GM21786 (cell line): Measurements from ENCODE around the gene RORB.
"Not testable (repeated sequence)": the region's sequence is repeated elsewhere in the genome, so short reads cannot be mapped to it uniquely, and the experiment has no call there.

Source experiments
- ATAC-seq: cut with Tn5 transposase; IDR thresholded peaks from one replicate; pipeline ENCODE4 v1.9.1; 2021; ENCODE audit not compliant: unreplicated experiment

Gene RORB

DNA sequence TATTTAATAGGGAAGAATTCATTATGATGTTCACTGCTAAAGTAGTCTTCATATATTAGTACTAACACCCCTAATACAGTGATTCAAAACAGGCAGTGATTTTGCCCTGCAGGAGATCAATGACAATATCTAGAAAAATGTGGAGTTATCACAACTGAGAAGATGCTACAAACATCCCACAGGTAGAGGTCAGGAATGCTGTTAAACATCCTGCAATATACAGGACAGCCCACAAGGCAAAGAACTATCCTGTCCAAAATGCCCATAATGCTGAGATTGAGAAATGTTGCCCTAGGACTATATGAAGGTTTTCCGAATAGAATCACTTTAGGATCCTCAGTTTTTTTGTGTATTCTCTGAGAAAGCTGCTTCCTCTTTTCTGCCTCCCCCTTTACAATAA is 15.3 kb downstream of the RORB start:
- no peak for ATAC-seq

GRCh38 chr9:74513221-74513620 is 16.1 kb downstream of the RORB start:
- ATAC-seq = no peak

- no peak for ATAC-seq
These were observed 20.1 kb downstream of the RORB start for GRCh38 chr9:74517188-74517587.

- no peak for ATAC-seq
These were observed 22.3 kb downstream of the RORB start for GRCh38 chr9:74519419-74519818.

- no peak for ATAC-seq
These were observed 23.9 kb downstream of the RORB start for GRCh38 chr9:74521009-74521408.

DNA sequence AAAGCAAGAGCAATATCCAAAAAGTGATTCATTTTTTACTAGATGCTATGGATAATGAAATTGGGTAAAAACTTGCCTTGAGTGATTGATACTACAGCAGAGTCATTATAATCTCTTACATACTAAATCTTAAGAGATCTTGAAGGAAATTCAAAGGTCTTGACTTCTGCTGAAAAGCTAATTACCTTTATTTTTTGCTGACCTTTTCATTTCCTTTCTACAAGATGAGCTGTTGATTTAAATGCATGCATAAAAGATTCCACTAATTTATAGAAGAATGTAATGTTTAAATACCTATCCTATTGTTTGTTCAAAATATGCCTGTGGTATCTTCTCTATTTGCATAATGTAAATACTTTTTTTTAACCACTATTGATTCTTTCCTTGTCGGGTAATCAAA is 27.2 kb downstream of the RORB start:
- no peak for ATAC-seq

DNA sequence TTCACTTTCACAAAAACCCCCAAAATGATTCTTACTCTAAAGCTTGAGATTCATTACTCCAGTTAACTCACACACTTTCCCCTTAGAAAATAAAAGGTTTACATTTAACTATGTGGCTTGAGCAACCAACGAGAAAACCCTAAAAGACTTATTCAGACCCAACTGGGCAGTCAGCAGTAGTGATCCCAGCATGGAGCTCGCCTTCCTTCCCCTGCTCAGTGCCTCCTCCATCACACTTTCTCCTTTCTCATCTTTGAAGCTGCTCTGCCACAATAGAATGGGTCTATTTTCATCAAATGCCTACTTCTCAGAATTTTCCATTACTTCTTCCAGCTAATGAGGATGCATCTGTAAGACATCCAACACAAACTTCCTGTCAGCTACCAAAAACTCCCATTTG is 29.1 kb downstream of the RORB start:
- ATAC-seq = no peak

- no peak for ATAC-seq
These were observed 30.6 kb downstream of the RORB start for GRCh38 chr9:74527718-74528117.

- no peak for ATAC-seq
These were observed 31.1 kb downstream of the RORB start for GRCh38 chr9:74528207-74528606.

DNA sequence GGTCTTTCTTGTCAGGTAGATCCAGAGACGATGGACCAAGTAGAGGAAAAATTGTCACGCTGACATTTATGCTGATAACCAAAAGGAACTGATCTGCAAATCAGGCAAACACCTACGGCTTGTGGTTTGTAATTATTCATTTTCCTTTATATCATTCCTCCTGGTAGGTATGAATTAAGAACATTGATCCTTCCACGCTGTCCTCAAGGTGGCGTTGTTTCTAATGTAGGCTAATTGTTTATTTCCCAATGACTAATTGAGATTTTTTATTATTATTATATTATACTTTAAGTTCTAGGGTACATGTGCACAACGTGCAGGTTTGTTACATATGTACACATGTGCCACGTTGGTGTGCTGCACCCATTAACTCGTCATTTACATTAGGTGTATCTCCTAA is 33.3 kb downstream of the RORB start:
- not testable (repeated sequence) for ATAC-seq

GRCh38 chr9:74533253-74533652 is 36.1 kb downstream of the RORB start:
- no peak for ATAC-seq

- ATAC-seq = no peak
These were observed 37.7 kb downstream of the RORB start for GRCh38 chr9:74534841-74535240.

GRCh38 chr9:74543145-74543544 is 46.0 kb downstream of the RORB start:
- no peak for ATAC-seq

GRCh38 chr9:74551266-74551665 is 54.1 kb downstream of the RORB start:
- no peak for ATAC-seq

DNA sequence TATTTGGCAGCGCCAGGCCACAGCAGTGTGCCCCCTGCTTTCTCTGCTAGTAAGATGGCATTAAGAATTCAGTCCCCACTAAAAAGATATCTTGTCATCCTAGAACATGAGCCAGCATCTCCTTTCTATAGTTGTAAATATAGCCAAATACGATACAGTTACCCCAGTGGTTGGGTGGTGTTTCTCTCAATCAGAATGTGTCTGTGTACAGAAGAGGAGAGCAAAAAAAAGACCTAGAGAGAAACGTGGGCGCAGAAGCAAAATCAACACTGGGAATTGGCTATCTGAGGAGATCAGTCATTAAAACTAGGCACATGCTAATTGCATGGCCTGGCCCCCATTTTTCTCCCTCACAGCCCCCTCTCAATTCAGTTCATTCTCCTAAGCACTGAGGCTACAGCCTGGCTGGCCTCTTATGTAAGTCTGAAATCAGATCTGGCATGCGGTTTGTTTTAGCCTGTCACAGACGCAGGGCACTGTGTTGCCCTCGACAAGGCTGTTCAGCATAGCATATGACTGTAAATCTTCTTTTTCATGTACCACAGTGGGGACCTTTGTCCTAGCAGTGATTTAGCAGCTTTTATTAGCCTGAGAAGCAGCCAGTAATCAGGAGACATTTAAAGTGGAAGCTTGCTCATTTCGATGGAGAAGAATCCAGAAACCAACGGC is 57.8 kb downstream of the RORB start:
- no peak for ATAC-seq

DNA sequence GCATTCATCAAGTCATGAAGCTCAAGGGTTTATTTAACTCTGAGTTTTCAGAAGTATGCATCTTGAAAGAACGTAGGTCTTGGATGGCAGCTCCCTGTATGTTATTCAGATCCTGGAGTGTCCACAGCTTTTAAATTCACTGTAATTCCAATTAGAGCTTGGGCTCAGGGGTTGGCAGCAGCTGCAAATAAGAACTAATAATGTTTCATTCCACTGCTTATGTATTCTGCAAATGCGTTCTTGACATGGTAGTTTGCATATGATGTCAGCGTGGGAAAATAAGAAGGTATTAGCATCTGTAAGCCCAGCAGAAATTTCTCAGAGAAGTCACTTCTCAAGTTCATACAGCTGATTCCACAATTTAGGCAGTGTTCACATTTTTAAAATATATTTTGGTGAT is 58.4 kb downstream of the RORB start:
- ATAC-seq = no peak

DNA sequence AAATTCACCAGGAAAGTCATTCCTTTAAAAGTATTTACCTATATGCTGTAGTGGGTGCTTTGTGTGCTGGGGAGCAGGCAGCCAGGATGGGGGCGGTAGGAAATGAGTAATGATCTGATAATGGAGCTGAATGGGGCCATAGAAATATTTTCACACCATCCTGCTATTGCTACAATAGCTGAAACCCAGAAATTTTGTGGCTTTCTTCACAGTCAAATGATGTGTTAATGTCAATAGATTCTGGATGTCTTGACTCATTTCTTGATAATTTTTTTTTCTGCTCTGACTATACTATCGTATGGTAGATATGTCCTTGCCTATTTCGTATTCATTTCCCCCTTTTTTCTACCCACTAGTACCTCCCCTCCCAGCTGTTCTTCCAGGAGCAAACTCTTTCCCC is 59.5 kb downstream of the RORB start:
- ATAC-seq = peak; percentile 74

GRCh38 chr9:74557571-74557970 is 60.4 kb downstream of the RORB start:
- peak; percentile 30 for ATAC-seq

DNA sequence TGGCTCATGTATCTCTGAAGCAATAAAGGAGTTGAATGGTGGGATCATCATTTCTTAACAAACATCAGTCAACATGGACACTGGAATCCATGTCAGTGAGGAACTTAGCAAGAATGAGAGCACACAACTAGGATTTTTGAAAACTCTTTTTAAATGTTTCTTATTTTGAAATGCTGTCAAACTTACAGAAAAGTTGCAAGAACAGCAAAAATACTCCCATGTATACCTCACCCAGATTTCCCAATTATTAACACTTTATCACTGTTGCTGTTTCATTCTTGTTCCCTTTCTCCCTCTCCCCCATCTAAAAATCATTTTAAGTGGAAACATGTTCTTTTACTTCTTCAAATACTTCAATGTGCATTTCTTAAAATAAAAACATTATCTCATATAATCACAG is 65.5 kb downstream of the RORB start:
- ATAC-seq = no peak

DNA sequence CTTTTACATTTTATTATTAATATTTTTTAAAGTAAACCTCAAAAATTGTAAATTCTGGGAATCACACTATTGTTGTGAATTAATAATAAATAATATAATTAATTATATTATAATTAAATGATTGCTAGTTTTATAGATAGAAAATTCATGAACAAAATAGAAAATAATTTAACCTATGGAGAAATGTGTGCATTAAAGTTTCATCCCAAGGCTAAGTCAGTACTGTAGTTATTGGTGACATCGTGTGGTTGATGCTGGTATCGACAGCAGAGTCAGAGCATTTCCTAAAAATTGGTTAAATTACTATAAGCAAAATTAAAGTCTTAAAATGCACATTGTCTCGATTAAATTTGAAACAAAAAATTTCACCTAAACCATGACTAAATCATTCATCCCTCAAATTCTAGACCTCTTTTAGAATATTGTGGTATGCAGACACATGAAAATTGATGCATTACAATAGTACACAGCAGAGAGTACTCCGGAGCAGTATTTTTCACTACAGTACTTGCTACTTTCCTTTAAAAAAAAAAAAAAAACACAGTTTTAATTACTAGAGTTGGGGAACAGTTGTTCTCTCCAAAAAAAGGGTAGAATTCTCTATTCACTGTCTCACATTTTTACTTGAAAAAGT is 73.9 kb downstream of the RORB start:
- ATAC-seq = peak; percentile 77

- no peak for ATAC-seq
These were observed 76.6 kb downstream of the RORB start for GRCh38 chr9:74573640-74574191.

- no peak for ATAC-seq
These were observed 79.0 kb downstream of the RORB start for GRCh38 chr9:74576176-74576575.

GRCh38 chr9:74577956-74578355 is 80.8 kb downstream of the RORB start:
- no peak for ATAC-seq
